Smooth muscle cell (in vitro differentiated cells): Measurements from ENCODE around the gene CTNNA3. TPM values are rescaled to one million over a fixed set of nuclear protein-coding genes. Genes with fewer than 3 reads are reported as not detected.

Experiments used
- DNase-seq: peaks from one replicate; lab custom pipeline; 2025; ENCODE audit not compliant: unreplicated experiment; lab: John Stamatoyannopoulos, UW
- H2AFZ ChIP-seq: fragments of 200-600 bp; sonication (generic); 2 replicates; pipeline ENCODE4 v1.6.0; 2016; ENCODE audit warnings: antibody characterized with exemption, low read depth, mild to moderate bottlenecking
- H3F3A ChIP-seq: fragments of 200-600 bp; sonication (generic); 2 replicates; pipeline ENCODE4 v1.6.0; 2017; ENCODE audit warnings: antibody characterized with exemption, low read depth
- H3K27ac ChIP-seq: fragments of 200-600 bp; sonication (generic); 2 replicates; pipeline ENCODE4 v1.5.1; 2016; ENCODE audit warnings: low read depth, mild to moderate bottlenecking
- H3K27me3 ChIP-seq: fragments of 200-600 bp; sonication (generic); 2 replicates; pipeline ENCODE4 v1.6.1; 2016; ENCODE audit warnings: low read depth, mild to moderate bottlenecking
- H3K36me3 ChIP-seq: fragments of 200-600 bp; sonication (generic); 2 replicates; pipeline ENCODE4 v1.5.1; 2016; ENCODE audit warnings: low read depth
- H3K4me1 ChIP-seq: fragments of 200-600 bp; sonication (generic); 2 replicates; pipeline ENCODE4 v1.5.1; 2016; ENCODE audit warnings: low read depth
- H3K4me2 ChIP-seq: fragments of 200-600 bp; sonication (generic); 2 replicates; pipeline ENCODE4 v1.6.0; 2016; ENCODE audit warnings: mild to moderate bottlenecking
- H3K4me3 ChIP-seq: fragments of 200-600 bp; sonication (generic); 2 replicates; pipeline ENCODE4 v1.5.1; 2016; ENCODE audit warnings: mild to moderate bottlenecking
- H3K79me2 ChIP-seq: fragments of 200-600 bp; sonication (generic); 2 replicates; pipeline ENCODE4 v1.6.0; 2016; ENCODE audit warnings: low read depth, mild to moderate bottlenecking
- H3K9ac ChIP-seq: fragments of 200-600 bp; sonication (generic); 2 replicates; pipeline ENCODE4 v1.6.0; 2016; ENCODE audit warnings: low read depth
- H3K9me3 ChIP-seq: fragments of 200-600 bp; sonication (generic); replicated peaks from 2 replicates; pipeline ENCODE4 v1.5.1; 2016; ENCODE audit warnings: low read depth
- H4K20me1 ChIP-seq: fragments of 200-600 bp; sonication (generic); 2 replicates; pipeline ENCODE4 v1.6.0; 2016; ENCODE audit warnings: low read depth
- WGBS: methylation state at CpG from one replicate; pipeline ENCODE4 v1.1.7; 2016; ENCODE audit warnings: low lambda C conversion rate; 5-methylcytosine and 5-hydroxymethylcytosine counted together
- polyA plus RNA-seq: library from polyadenylated mRNA; unstranded; fragments of >200 nt; fragmentation: Nextera tagmentation; extraction: Ambion mirVana; gene quantifications from 2 replicates; pipeline ENCODE4 v1.2.1, GENCODE V29; 2016
- total RNA-seq: library from RNA; depleted of rRNA; stranded (reverse); fragments of >200 nt; gene quantifications from 2 replicates; pipeline ENCODE4 v1.2.3, GENCODE V29; 2014
- TF ChIP-seq, protein P1 (sequence below): fragments of 200-600 bp; sonication (generic); IDR thresholded peaks from 2 replicates; pipeline ENCODE4 v1.5.1; 2017; ENCODE audit warnings: borderline replicate concordance, mild to moderate bottlenecking, antibody characterized with exemption; ENCODE audit not compliant: insufficient read depth, poor library complexity, severe bottlenecking

The CTNNA3 gene
- total and polyA plus RNA-seq, 2 experiments from 2014 or later = 1.3 TPM; not detected in 1

DNA sequence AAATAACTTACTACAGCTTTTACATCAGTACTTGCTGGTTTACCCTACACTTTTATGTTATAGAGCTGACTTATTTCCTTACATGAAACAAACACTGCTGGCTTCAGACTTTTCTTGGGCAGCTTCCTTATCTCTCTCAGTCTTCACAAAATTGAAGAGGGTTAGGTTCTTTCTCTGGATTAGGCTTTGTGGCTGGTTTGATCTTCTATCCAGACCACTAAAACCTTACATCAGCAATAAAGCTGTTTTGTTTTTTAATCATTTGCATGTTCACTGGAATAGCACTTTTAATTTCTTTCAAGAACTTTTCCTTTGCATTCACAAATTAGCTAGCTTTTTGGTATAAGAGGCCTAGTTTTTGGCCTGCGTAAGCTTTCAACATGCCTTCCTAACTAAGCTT, 551.5 kb downstream of the CTNNA3 start:
- no peak overlapping the region for H3K27ac ChIP-seq
- H3F3A ChIP-seq = no peaks in the 10 kb centered on the region
- H3K4me3 ChIP-seq = no peak overlapping the region
- no peaks in the 10 kb centered on the region for H4K20me1 ChIP-seq
- H3K36me3 ChIP-seq = no peaks in the 10 kb centered on the region
- H3K9ac ChIP-seq = no peak overlapping the region
- 84% methylated on average over 1 of the region's 1 CpG for WGBS
- no peaks in the 10 kb centered on the region for H3K79me2 ChIP-seq
- no peaks in the 10 kb centered on the region for H3K9me3 ChIP-seq
- no peak for DNase-seq
- no peak overlapping the region for H2AFZ ChIP-seq
- H3K4me1 ChIP-seq = no peaks in the 10 kb centered on the region
- H3K4me2 ChIP-seq = no peak overlapping the region
- TF ChIP-seq, protein P1, sequence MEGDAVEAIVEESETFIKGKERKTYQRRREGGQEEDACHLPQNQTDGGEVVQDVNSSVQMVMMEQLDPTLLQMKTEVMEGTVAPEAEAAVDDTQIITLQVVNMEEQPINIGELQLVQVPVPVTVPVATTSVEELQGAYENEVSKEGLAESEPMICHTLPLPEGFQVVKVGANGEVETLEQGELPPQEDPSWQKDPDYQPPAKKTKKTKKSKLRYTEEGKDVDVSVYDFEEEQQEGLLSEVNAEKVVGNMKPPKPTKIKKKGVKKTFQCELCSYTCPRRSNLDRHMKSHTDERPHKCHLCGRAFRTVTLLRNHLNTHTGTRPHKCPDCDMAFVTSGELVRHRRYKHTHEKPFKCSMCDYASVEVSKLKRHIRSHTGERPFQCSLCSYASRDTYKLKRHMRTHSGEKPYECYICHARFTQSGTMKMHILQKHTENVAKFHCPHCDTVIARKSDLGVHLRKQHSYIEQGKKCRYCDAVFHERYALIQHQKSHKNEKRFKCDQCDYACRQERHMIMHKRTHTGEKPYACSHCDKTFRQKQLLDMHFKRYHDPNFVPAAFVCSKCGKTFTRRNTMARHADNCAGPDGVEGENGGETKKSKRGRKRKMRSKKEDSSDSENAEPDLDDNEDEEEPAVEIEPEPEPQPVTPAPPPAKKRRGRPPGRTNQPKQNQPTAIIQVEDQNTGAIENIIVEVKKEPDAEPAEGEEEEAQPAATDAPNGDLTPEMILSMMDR = no peak
- no peaks in the 10 kb centered on the region for H3K27me3 ChIP-seq

DNA sequence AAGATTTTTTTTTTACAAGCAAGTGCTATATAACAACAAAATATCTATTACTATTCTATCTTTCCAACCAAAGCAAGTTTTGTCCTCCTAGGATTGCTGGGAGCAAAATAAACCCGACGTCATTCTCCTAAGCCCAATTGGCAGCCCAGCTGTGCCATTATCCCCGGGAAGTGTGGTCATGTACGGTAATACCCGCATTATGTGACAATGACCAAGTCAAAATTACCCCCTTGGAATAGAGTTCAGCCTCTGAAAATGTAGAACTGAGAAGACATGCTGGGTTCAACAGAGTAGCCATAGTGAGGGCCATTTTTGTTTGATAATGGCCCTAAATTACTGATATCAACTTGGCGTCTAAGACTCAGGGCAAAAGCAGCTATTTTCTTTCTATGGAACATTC, 554.7 kb downstream of the CTNNA3 start:
- WGBS = 96% methylated on average over 6 of the region's 6 CpGs
- Histone ChIP-seq H3F3A (no peaks in the 10 kb centered on the region), H3K9ac (no peak overlapping the region), H3K9me3 (no peaks in the 10 kb centered on the region), H3K4me2 (no peak overlapping the region), H3K79me2 (no peaks in the 10 kb centered on the region), H2AFZ (no peak overlapping the region), H3K27ac (no peak overlapping the region), H3K36me3 (no peaks in the 10 kb centered on the region), H3K27me3 (no peaks in the 10 kb centered on the region), H3K4me3 (no peak overlapping the region), H4K20me1 (no peaks in the 10 kb centered on the region), H3K4me1 (no peaks in the 10 kb centered on the region)
- DNase-seq = no peak
- TF ChIP-seq, protein P1 = no peak

DNA sequence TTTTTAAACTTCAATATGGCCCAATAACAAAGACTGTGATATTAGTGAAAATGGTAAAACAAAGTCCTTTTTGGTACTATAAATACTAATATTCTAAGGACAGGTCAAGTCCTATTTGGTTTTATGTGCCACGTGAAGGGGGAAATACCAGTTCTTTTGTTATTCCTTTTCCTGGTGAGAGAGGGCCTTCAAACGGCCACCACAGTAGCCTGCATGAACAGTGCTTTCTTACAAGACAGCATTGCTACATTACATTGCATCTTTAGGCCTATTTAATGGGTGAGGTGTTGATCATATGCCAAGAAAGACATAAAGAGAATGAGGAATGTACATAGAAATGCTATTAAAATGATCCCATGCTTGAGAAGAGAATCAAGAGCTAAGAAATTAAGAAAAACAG, 555.4 kb downstream of the CTNNA3 start:
- H3K4me3 ChIP-seq = no peak overlapping the region
- H3K36me3 ChIP-seq = no peaks in the 10 kb centered on the region
- H2AFZ ChIP-seq = no peak overlapping the region
- H3K27me3 ChIP-seq = no peaks in the 10 kb centered on the region
- no peaks in the 10 kb centered on the region for H3K79me2 ChIP-seq
- no peaks in the 10 kb centered on the region for H3F3A ChIP-seq
- no peaks in the 10 kb centered on the region for H4K20me1 ChIP-seq
- no peak overlapping the region for H3K27ac ChIP-seq
- 42% methylated on average over 2 of the region's 2 CpGs for WGBS
- TF ChIP-seq, protein P1 = no peak
- no peak overlapping the region for H3K4me2 ChIP-seq
- no peak for DNase-seq
- H3K4me1 ChIP-seq = no peaks in the 10 kb centered on the region
- no peaks in the 10 kb centered on the region for H3K9me3 ChIP-seq
- H3K9ac ChIP-seq = no peak overlapping the region

DNA sequence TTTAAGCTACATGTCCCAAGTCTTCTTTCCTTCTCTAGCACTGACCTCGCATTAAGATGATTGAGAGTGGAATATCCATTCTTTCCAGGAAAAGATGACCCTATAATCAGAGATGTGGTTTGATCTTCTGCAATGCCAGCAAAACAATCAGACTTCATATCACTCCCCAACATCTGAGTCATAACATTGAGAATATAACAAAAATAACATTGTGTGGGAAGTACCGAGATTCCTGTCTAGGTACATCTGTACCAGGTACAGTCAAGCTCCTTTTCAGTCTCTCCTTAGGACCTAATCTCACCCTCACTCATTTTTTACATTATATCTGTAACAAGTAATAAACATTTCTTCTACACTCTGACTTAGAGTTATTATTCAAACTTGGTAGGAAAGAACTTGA, 568.6 kb downstream of the CTNNA3 start:
- TF ChIP-seq, protein P1 = no peak
- Histone ChIP-seq H4K20me1 (no peaks in the 10 kb centered on the region), H3K9me3 (no peaks in the 10 kb centered on the region), H3K9ac (no peak overlapping the region), H3K4me1 (no peaks in the 10 kb centered on the region), H2AFZ (no peak overlapping the region), H3K4me2 (no peak overlapping the region), H3K4me3 (no peak overlapping the region), H3K79me2 (no peaks in the 10 kb centered on the region), H3F3A (no peaks in the 10 kb centered on the region), H3K36me3 (no peaks in the 10 kb centered on the region), H3K27ac (no peak overlapping the region), H3K27me3 (no peaks in the 10 kb centered on the region)
- no peak for DNase-seq
- WGBS = 83% methylated on average over 2 of the region's 2 CpGs
